ENCODE data around the gene DDX23.

Gene DDX23

GRCh38 chr12:48811437-48812090, 40.4 kb downstream of the DDX23 start:
- TF ChIP-seq CTCF (IDR thresholded peaks at IDR 0.05; ENCODE audit: low read depth, low read length, poor library complexity, severe bottlenecking) (no peak), EZH2phosphoT487 (IDR thresholded peaks at IDR 0.05; ENCODE audit: borderline replicate concordance, low read length) (no peak)
- no peaks in the 10 kb centered on the region for H4K20me1 ChIP-seq (ENCODE audit: control insufficient read depth, insufficient read depth, low read depth, low read length)
- H3K36me3 ChIP-seq (ENCODE audit: control insufficient read depth, low read length) = no peaks in the 10 kb centered on the region
- no peak overlapping the region for H3K27ac ChIP-seq (ENCODE audit: low read depth, low read length)
- peaks cover 21% of the 10 kb centered on the region for H3K4me1 ChIP-seq (ENCODE audit: control insufficient read depth, low read length)
- no peaks in the 10 kb centered on the region for H3K79me2 ChIP-seq (ENCODE audit: control insufficient read depth, low read length)
- no peaks in the 10 kb centered on the region for H3K9me2 ChIP-seq (replicated peaks; ENCODE audit: control insufficient read depth, low read length)
- no peak overlapping the region for H3K4me3 ChIP-seq (ENCODE audit: low read length)
- H3K9me3 ChIP-seq (ENCODE audit: control insufficient read depth, insufficient read depth, low read length) = no peaks in the 10 kb centered on the region
- H3K27me3 ChIP-seq (ENCODE audit: control insufficient read depth, low read length) = peaks cover 5% of the 10 kb centered on the region
- 0 out of 2 replicates have a peak, but pooled peaks cover 2% of the 10 kb centered on the region for H3F3A ChIP-seq (ENCODE audit: control insufficient read depth, insufficient read depth)
- H3K4me2 ChIP-seq (ENCODE audit: low read length) = no peak overlapping the region

GRCh38 chr12:48810903-48811431, 41.0 kb downstream of the DDX23 start:
- no peaks in the 10 kb centered on the region for H3K79me2 ChIP-seq (ENCODE audit: control insufficient read depth, low read length)
- peaks cover 15% of the 10 kb centered on the region for H3K4me1 ChIP-seq (ENCODE audit: control insufficient read depth, low read length)
- no peaks in the 10 kb centered on the region; the same call in 1 of the 2 replicates for H3K27me3 ChIP-seq (ENCODE audit: control insufficient read depth, low read length)
- H3K4me3 ChIP-seq (ENCODE audit: low read length) = no peak overlapping the region
- no peaks in the 10 kb centered on the region for H3K9me3 ChIP-seq (ENCODE audit: control insufficient read depth, insufficient read depth, low read length)
- no peak for TF ChIP-seq CTCF (IDR thresholded peaks at IDR 0.05; ENCODE audit: low read depth, low read length, poor library complexity, severe bottlenecking)
- no peak for TF ChIP-seq EZH2phosphoT487 (IDR thresholded peaks at IDR 0.05; ENCODE audit: borderline replicate concordance, low read length)
- no peaks in the 10 kb centered on the region for H3F3A ChIP-seq (ENCODE audit: control insufficient read depth, insufficient read depth)
- no peaks in the 10 kb centered on the region for H3K9me2 ChIP-seq (replicated peaks; ENCODE audit: control insufficient read depth, low read length)
- no peaks in the 10 kb centered on the region for H3K36me3 ChIP-seq (ENCODE audit: control insufficient read depth, low read length)
- no peak overlapping the region for H3K27ac ChIP-seq (ENCODE audit: low read depth, low read length)
- no peak overlapping the region for H3K4me2 ChIP-seq (ENCODE audit: low read length)
- no peaks in the 10 kb centered on the region for H4K20me1 ChIP-seq (ENCODE audit: control insufficient read depth, insufficient read depth, low read depth, low read length)

GRCh38 chr12:48807981-48808380, 44.0 kb downstream of the DDX23 start:
- H3K4me2 ChIP-seq (ENCODE audit: low read length) = no peak overlapping the region
- no peaks in the 10 kb centered on the region for H3K9me3 ChIP-seq (ENCODE audit: control insufficient read depth, insufficient read depth, low read length)
- no peaks in the 10 kb centered on the region for H3K36me3 ChIP-seq (ENCODE audit: control insufficient read depth, low read length)
- no peaks in the 10 kb centered on the region for H3K4me1 ChIP-seq (ENCODE audit: control insufficient read depth, low read length)
- H3K4me3 ChIP-seq (ENCODE audit: low read length) = no peak overlapping the region
- H3K9me2 ChIP-seq (replicated peaks; ENCODE audit: control insufficient read depth, low read length) = no peaks in the 10 kb centered on the region
- no peaks in the 10 kb centered on the region for H3K79me2 ChIP-seq (ENCODE audit: control insufficient read depth, low read length)
- TF ChIP-seq CTCF (IDR thresholded peaks at IDR 0.05; ENCODE audit: low read depth, low read length, poor library complexity, severe bottlenecking) = no peak
- no peak for TF ChIP-seq EZH2phosphoT487 (IDR thresholded peaks at IDR 0.05; ENCODE audit: borderline replicate concordance, low read length)
- H3K27me3 ChIP-seq (ENCODE audit: control insufficient read depth, low read length) = no peaks in the 10 kb centered on the region; the same call in 1 of the 2 replicates
- H3K27ac ChIP-seq (ENCODE audit: low read depth, low read length) = no peak overlapping the region
- H3F3A ChIP-seq (ENCODE audit: control insufficient read depth, insufficient read depth) = no peaks in the 10 kb centered on the region
- no peaks in the 10 kb centered on the region for H4K20me1 ChIP-seq (ENCODE audit: control insufficient read depth, insufficient read depth, low read depth, low read length)

Data from DOHH2 (cell line).